Amniotic stem cell (primary cell): ENCODE measurements around the gene CIB1.
"Not testable (repeated sequence)": the region's sequence is repeated elsewhere in the genome, so short reads cannot be mapped to it uniquely, and the experiment has no call there.

Experiments used
- DNase-seq: peaks from one replicate; lab custom pipeline; 2025; lab: John Stamatoyannopoulos, UW

Gene CIB1

GRCh38 chr15:90192961-90193786 lies 40.6 kb downstream of the CIB1 start:
- DNase-seq, result no peak

GRCh38 chr15:90191794-90192509 lies 41.8 kb downstream of the CIB1 start:
- no peak for DNase-seq

GRCh38 chr15:90191344-90191687 lies 42.4 kb downstream of the CIB1 start:
- no peak for DNase-seq

- no peak for DNase-seq
Observed at GRCh38 chr15:90190606-90191343, 43.0 kb downstream of the CIB1 start.

- no peak for DNase-seq
Observed at GRCh38 chr15:90189781-90190467, 43.8 kb downstream of the CIB1 start.

- no peak for DNase-seq
Observed at GRCh38 chr15:90188914-90189748, 44.6 kb downstream of the CIB1 start.

GRCh38 chr15:90188065-90188464 lies 45.7 kb downstream of the CIB1 start:
- not testable (repeated sequence) for DNase-seq

GRCh38 chr15:90187257-90187868 lies 46.4 kb downstream of the CIB1 start:
- DNase-seq, result no peak

- no peak for DNase-seq
Observed at GRCh38 chr15:90184786-90185704, 48.7 kb downstream of the CIB1 start.

GRCh38 chr15:90184119-90184785 lies 49.5 kb downstream of the CIB1 start:
- no peak for DNase-seq

- no peak for DNase-seq
Observed at GRCh38 chr15:90181776-90182175, 52.0 kb downstream of the CIB1 start.
